ENCODE data around the gene SNX9.
A peak's percentile ranks its signal among the peaks of the same experiment; 100 is the strongest.
"Not testable (repeated sequence)": the region's sequence is repeated elsewhere in the genome, so short reads cannot be mapped to it uniquely, and the experiment has no call there.

Gene SNX9

GRCh38 chr6:157839606-157840005, 16.6 kb downstream of the SNX9 start:
- Histone ChIP-seq H3K4me1 (ENCODE audit: control insufficient read depth, low read depth, low read length) (peaks cover 5% of the 10 kb centered on the region), H4K5ac (ENCODE audit: low read length) (no peak overlapping the region), H3K79me2 (ENCODE audit: control insufficient read depth, insufficient read depth, low read length) (peaks cover 67% of the 10 kb centered on the region), H3K9ac (ENCODE audit: low read length) (no peak overlapping the region), H2BK15ac (replicated peaks; ENCODE audit: low read depth) (no peak overlapping the region), H3K56ac (ENCODE audit: low read length) (peak overlapping the region; percentile 37), H2BK120ac (ENCODE audit: low read depth, low read length) (no peak overlapping the region), H3K23ac (ENCODE audit: low read length) (no peak overlapping the region), H3K4me3 (ENCODE audit: low read length) (no peak overlapping the region), H3K4me2 (ENCODE audit: low read length) (no peak overlapping the region), H3K18ac (ENCODE audit: low read length) (no peak overlapping the region), H3K36me3 (ENCODE audit: control insufficient read depth, insufficient read depth, low read length) (no peaks in the 10 kb centered on the region), H2AK5ac (ENCODE audit: low read length) (no peak overlapping the region), H3K4ac (ENCODE audit: low read depth, low read length) (no peak overlapping the region), H3K27ac (ENCODE audit: low read depth, low read length) (no peak overlapping the region), H2BK5ac (ENCODE audit: low read length) (no peak overlapping the region), H3K79me1 (ENCODE audit: low read length) (peaks cover 14% of the 10 kb centered on the region), H4K8ac (ENCODE audit: low read depth, low read length) (no peak overlapping the region), H3K27me3 (ENCODE audit: insufficient read depth, low read length, poor library complexity) (no peaks in the 10 kb centered on the region)
- DNase-seq, result no peak
- whole genome bisulfite sequencing (ENCODE audit: extremely low coverage, insufficient coverage, low lambda C conversion rate), result no CpG with 5 or more reads among the region's 5 CpGs

DNA sequence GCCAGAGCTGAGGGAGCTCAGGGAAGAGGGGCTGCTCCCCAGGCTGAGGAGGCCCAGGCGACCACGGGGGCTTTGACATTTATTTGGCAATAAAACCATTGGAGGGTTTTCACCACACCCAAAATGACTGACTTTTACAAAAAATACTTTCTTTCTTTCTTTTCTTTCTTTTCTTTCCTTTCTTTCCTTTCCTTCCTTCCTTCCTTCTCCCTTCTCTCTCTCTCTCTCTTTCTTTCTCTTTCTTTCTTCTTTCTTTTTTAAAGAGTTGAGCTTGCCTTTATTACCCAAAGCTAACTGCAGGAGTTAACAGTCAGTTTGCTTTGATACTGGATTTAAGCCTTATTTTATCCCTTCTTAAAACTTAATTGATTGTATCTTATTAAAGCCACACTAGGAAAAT, 17.2 kb downstream of the SNX9 start:
- Histone ChIP-seq H4K5ac (ENCODE audit: low read length) (no peak overlapping the region), H2BK120ac (ENCODE audit: low read depth, low read length) (no peak overlapping the region), H3K4me2 (ENCODE audit: low read length) (no peak overlapping the region), H3K18ac (ENCODE audit: low read length) (no peak overlapping the region), H3K9ac (ENCODE audit: low read length) (no peak overlapping the region), H3K4me1 (ENCODE audit: control insufficient read depth, low read depth, low read length) (peaks cover 4% of the 10 kb centered on the region), H3K27ac (ENCODE audit: low read depth, low read length) (no peak overlapping the region), H3K27me3 (ENCODE audit: insufficient read depth, low read length, poor library complexity) (no peaks in the 10 kb centered on the region), H3K56ac (ENCODE audit: low read length) (no peak overlapping the region), H3K23ac (ENCODE audit: low read length) (no peak overlapping the region), H2BK15ac (replicated peaks; ENCODE audit: low read depth) (no peak overlapping the region), H3K36me3 (ENCODE audit: control insufficient read depth, insufficient read depth, low read length) (no peaks in the 10 kb centered on the region), H4K8ac (ENCODE audit: low read depth, low read length) (no peak overlapping the region), H3K4me3 (ENCODE audit: low read length) (no peak overlapping the region), H3K79me1 (ENCODE audit: low read length) (peaks cover 13% of the 10 kb centered on the region), H2AK5ac (ENCODE audit: low read length) (no peak overlapping the region), H2BK5ac (ENCODE audit: low read length) (no peak overlapping the region), H3K4ac (ENCODE audit: low read depth, low read length) (no peak overlapping the region), H3K79me2 (ENCODE audit: control insufficient read depth, insufficient read depth, low read length) (peaks cover 69% of the 10 kb centered on the region)
- no CpG with 5 or more reads among the region's 2 CpGs for WGBS (ENCODE audit: extremely low coverage, insufficient coverage, low lambda C conversion rate)
- DNase-seq, result no peak

GRCh38 chr6:157840776-157841175, 17.7 kb downstream of the SNX9 start:
- H4K8ac ChIP-seq (ENCODE audit: low read depth, low read length), result no peak overlapping the region
- H2AK5ac ChIP-seq (ENCODE audit: low read length), result no peak overlapping the region
- no peak overlapping the region for H3K56ac ChIP-seq (ENCODE audit: low read length)
- no peaks in the 10 kb centered on the region for H3K27me3 ChIP-seq (ENCODE audit: insufficient read depth, low read length, poor library complexity)
- H3K9ac ChIP-seq (ENCODE audit: low read length), result no peak overlapping the region
- no peak overlapping the region for H3K27ac ChIP-seq (ENCODE audit: low read depth, low read length)
- no CpG with 5 or more reads among the region's 6 CpGs for WGBS (ENCODE audit: extremely low coverage, insufficient coverage, low lambda C conversion rate)
- H3K18ac ChIP-seq (ENCODE audit: low read length), result no peak overlapping the region
- H3K23ac ChIP-seq (ENCODE audit: low read length), result no peak overlapping the region
- peaks cover 4% of the 10 kb centered on the region for H3K4me1 ChIP-seq (ENCODE audit: control insufficient read depth, low read depth, low read length)
- no peak overlapping the region for H2BK5ac ChIP-seq (ENCODE audit: low read length)
- peaks cover 67% of the 10 kb centered on the region for H3K79me2 ChIP-seq (ENCODE audit: control insufficient read depth, insufficient read depth, low read length)
- H2BK15ac ChIP-seq (replicated peaks; ENCODE audit: low read depth), result no peak overlapping the region
- H3K4ac ChIP-seq (ENCODE audit: low read depth, low read length), result no peak overlapping the region
- peak; percentile 75 for DNase-seq
- no peak overlapping the region for H3K4me3 ChIP-seq (ENCODE audit: low read length)
- H4K5ac ChIP-seq (ENCODE audit: low read length), result no peak overlapping the region
- H3K79me1 ChIP-seq (ENCODE audit: low read length), result peaks cover 13% of the 10 kb centered on the region
- no peak overlapping the region for H2BK120ac ChIP-seq (ENCODE audit: low read depth, low read length)
- no peaks in the 10 kb centered on the region for H3K36me3 ChIP-seq (ENCODE audit: control insufficient read depth, insufficient read depth, low read length)
- H3K4me2 ChIP-seq (ENCODE audit: low read length), result no peak overlapping the region

DNA sequence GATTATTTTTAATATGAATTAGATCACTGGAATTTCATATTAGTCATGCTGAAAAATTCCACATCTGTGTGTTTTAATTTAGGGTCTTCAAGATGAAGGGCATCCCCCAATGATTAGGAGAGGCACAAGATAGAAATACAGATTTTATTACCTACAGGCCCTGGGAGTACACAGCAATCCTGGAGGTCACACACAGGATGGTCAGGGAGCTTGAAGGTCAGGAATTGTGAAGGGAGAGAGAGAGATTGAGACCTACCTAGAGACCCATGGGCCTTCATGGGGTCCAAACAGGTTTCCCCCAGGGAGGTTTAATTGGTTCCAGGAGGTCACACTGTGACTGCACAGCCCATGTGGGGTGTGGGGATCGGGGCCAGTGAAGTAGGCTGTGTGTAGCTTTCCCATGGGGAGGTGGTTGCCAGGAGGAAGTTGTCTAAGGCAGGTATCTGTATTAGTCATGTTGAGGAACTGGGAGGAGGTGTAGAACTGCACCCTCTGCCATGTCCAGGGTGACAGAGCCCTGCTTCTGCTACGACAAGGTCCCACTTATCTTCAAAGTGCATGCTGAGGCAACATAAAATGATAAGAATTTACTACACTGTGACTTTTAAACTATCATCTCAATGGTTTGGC, 18.3 kb downstream of the SNX9 start:
- no peak overlapping the region for H3K4ac ChIP-seq (ENCODE audit: low read depth, low read length)

DNA sequence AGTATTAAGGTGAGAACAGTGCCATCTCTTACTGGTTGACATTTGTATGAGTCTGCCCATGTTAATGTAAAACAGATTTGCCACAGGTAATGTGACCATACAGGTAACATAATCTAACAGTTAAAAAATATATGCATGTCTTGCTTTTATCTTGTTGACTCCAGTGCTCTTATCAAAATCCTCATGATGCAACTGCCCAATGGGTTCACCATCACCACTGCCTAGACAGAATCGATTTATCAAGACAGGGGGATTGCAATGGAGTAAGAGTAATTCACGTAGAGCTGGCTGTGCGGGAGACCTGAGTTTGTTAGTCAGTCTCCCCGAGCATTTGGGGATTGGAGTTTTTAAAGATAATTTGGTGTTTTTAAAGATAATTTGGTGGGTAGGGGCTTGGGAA, 19.2 kb downstream of the SNX9 start:
- H2BK15ac ChIP-seq (replicated peaks; ENCODE audit: low read depth), result no peak overlapping the region
- H3K4me1 ChIP-seq (ENCODE audit: control insufficient read depth, low read depth, low read length), result peaks cover 4% of the 10 kb centered on the region
- peaks cover 15% of the 10 kb centered on the region for H3K79me1 ChIP-seq (ENCODE audit: low read length)
- no peak overlapping the region for H3K27ac ChIP-seq (ENCODE audit: low read depth, low read length)
- H4K8ac ChIP-seq (ENCODE audit: low read depth, low read length), result no peak overlapping the region
- H3K9ac ChIP-seq (ENCODE audit: low read length), result no peak overlapping the region
- DNase-seq, result no peak
- no peak overlapping the region for H3K18ac ChIP-seq (ENCODE audit: low read length)
- no peak overlapping the region for H2BK5ac ChIP-seq (ENCODE audit: low read length)
- H3K79me2 ChIP-seq (ENCODE audit: control insufficient read depth, insufficient read depth, low read length), result peaks cover 70% of the 10 kb centered on the region
- H2BK120ac ChIP-seq (ENCODE audit: low read depth, low read length), result no peak overlapping the region
- WGBS (ENCODE audit: extremely low coverage, insufficient coverage, low lambda C conversion rate), result no CpG with 5 or more reads among the region's 4 CpGs
- H2AK5ac ChIP-seq (ENCODE audit: low read length), result no peak overlapping the region
- no peaks in the 10 kb centered on the region for H3K36me3 ChIP-seq (ENCODE audit: control insufficient read depth, insufficient read depth, low read length)
- H4K5ac ChIP-seq (ENCODE audit: low read length), result no peak overlapping the region
- H3K4ac ChIP-seq (ENCODE audit: low read depth, low read length), result no peak overlapping the region
- no peak overlapping the region for H3K4me2 ChIP-seq (ENCODE audit: low read length)
- no peak overlapping the region for H3K56ac ChIP-seq (ENCODE audit: low read length)
- no peaks in the 10 kb centered on the region for H3K27me3 ChIP-seq (ENCODE audit: insufficient read depth, low read length, poor library complexity)
- no peak overlapping the region for H3K4me3 ChIP-seq (ENCODE audit: low read length)
- H3K23ac ChIP-seq (ENCODE audit: low read length), result no peak overlapping the region

More for the DNA sequence above, 18.3 kb downstream of the SNX9 start:
- Histone ChIP-seq H3K9ac (ENCODE audit: low read length) (no peak overlapping the region), H3K56ac (ENCODE audit: low read length) (peak overlapping the region; percentile 5), H2BK5ac (ENCODE audit: low read length) (no peak overlapping the region), H3K23ac (ENCODE audit: low read length) (no peak overlapping the region), H3K27me3 (ENCODE audit: insufficient read depth, low read length, poor library complexity) (no peaks in the 10 kb centered on the region), H4K5ac (ENCODE audit: low read length) (no peak overlapping the region), H3K18ac (ENCODE audit: low read length) (no peak overlapping the region), H2BK120ac (ENCODE audit: low read depth, low read length) (no peak overlapping the region), H3K4me1 (ENCODE audit: control insufficient read depth, low read depth, low read length) (peaks cover 4% of the 10 kb centered on the region), H2AK5ac (ENCODE audit: low read length) (no peak overlapping the region), H4K8ac (ENCODE audit: low read depth, low read length) (no peak overlapping the region), H3K36me3 (ENCODE audit: control insufficient read depth, insufficient read depth, low read length) (no peaks in the 10 kb centered on the region), H3K79me2 (ENCODE audit: control insufficient read depth, insufficient read depth, low read length) (peaks cover 69% of the 10 kb centered on the region), H2BK15ac (replicated peaks; ENCODE audit: low read depth) (no peak overlapping the region), H3K4me3 (ENCODE audit: low read length) (no peak overlapping the region), H3K79me1 (ENCODE audit: low read length) (peaks cover 15% of the 10 kb centered on the region), H3K4me2 (ENCODE audit: low read length) (no peak overlapping the region), H3K27ac (ENCODE audit: low read depth, low read length) (no peak overlapping the region)
- DNase-seq, result no peak
- no CpG with 5 or more reads among the region's 2 CpGs for WGBS (ENCODE audit: extremely low coverage, insufficient coverage, low lambda C conversion rate)

GRCh38 chr6:157844196-157844595, 21.1 kb downstream of the SNX9 start:
- not testable (repeated sequence) for H3K36me3 ChIP-seq (ENCODE audit: control insufficient read depth, insufficient read depth, low read length); H3K9ac ChIP-seq (ENCODE audit: low read length); DNase-seq; H3K4me2 ChIP-seq (ENCODE audit: low read length); H3K56ac ChIP-seq (ENCODE audit: low read length); H3K27me3 ChIP-seq (ENCODE audit: insufficient read depth, low read length, poor library complexity); H4K8ac ChIP-seq (ENCODE audit: low read depth, low read length); H2AK5ac ChIP-seq (ENCODE audit: low read length); H4K5ac ChIP-seq (ENCODE audit: low read length); H3K4ac ChIP-seq (ENCODE audit: low read depth, low read length); H3K27ac ChIP-seq (ENCODE audit: low read depth, low read length); H2BK15ac ChIP-seq (replicated peaks; ENCODE audit: low read depth); H3K18ac ChIP-seq (ENCODE audit: low read length); H3K23ac ChIP-seq (ENCODE audit: low read length); H2BK120ac ChIP-seq (ENCODE audit: low read depth, low read length); H3K4me3 ChIP-seq (ENCODE audit: low read length); H3K4me1 ChIP-seq (ENCODE audit: control insufficient read depth, low read depth, low read length); H2BK5ac ChIP-seq (ENCODE audit: low read length)
- Histone ChIP-seq H3K79me1 (ENCODE audit: low read length) (peaks cover 21% of the 10 kb centered on the region), H3K79me2 (ENCODE audit: control insufficient read depth, insufficient read depth, low read length) (peaks cover 79% of the 10 kb centered on the region)
- WGBS (ENCODE audit: extremely low coverage, insufficient coverage, low lambda C conversion rate), result no CpG with 5 or more reads among the region's 3 CpGs
